ENCODE results near the gene UNC5A. TPM values are rescaled to one million over a fixed set of nuclear protein-coding genes. Genes with fewer than 3 reads are reported as not detected.

Gene UNC5A
- total RNA-seq, 4 donors from 2014 or later = 0.48 TPM; not detected in 3

- H3K4me1 ChIP-seq = no peaks in the 10 kb centered on the region
- no peaks in the 10 kb centered on the region for H3K36me3 ChIP-seq
- TF ChIP-seq CTCF (IDR thresholded peaks at IDR 0.05) (no peak), POLR2A (IDR thresholded peaks at IDR 0.05) (no peak)
- no peak overlapping the region for H3K27ac ChIP-seq
- no peak overlapping the region for H3K4me3 ChIP-seq
- peaks cover 0 to under 1% of the 10 kb centered on the region in 2 donors for H3K27me3 ChIP-seq
- intact Hi-C loops (cut with DNase I; ENCODE audit: low total_unique reads) = no loop called here
- H3K9me3 ChIP-seq = no peaks in the 10 kb centered on the region
- DNase-seq = no peak
These were observed 36.2 kb downstream of the UNC5A start for GRCh38 chr5:176846335-176847140.

GRCh38 chr5:176847148-176847547, 36.8 kb downstream of the UNC5A start:
- TF ChIP-seq POLR2A (IDR thresholded peaks at IDR 0.05) (no peak), CTCF (IDR thresholded peaks at IDR 0.05) (no peak)
- DNase-seq = no peak
- no peaks in the 10 kb centered on the region for H3K36me3 ChIP-seq
- H3K4me3 ChIP-seq = no peak overlapping the region
- H3K27ac ChIP-seq = no peak overlapping the region
- intact Hi-C loops (cut with DNase I; ENCODE audit: low total_unique reads) = no loop called here
- no peaks in the 10 kb centered on the region for H3K4me1 ChIP-seq
- peaks cover 0 to 3% of the 10 kb centered on the region in 2 donors for H3K27me3 ChIP-seq
- H3K9me3 ChIP-seq = no peaks in the 10 kb centered on the region

- no peaks in the 10 kb centered on the region for H3K9me3 ChIP-seq
- no peaks in the 10 kb centered on the region for H3K36me3 ChIP-seq
- peaks cover 0 to 3% of the 10 kb centered on the region in 2 donors for H3K27me3 ChIP-seq
- no peaks in the 10 kb centered on the region for H3K4me1 ChIP-seq
- no peak overlapping the region for H3K4me3 ChIP-seq
- H3K27ac ChIP-seq = no peak overlapping the region
- TF ChIP-seq POLR2A (IDR thresholded peaks at IDR 0.05) (no peak), CTCF (IDR thresholded peaks at IDR 0.05) (no peak)
- DNase-seq = no peak
- intact Hi-C loops (cut with DNase I; ENCODE audit: low total_unique reads) = no loop called here
These were observed 37.4 kb downstream of the UNC5A start for GRCh38 chr5:176847726-176848290.

GRCh38 chr5:176848651-176849050, 38.3 kb downstream of the UNC5A start:
- H3K9me3 ChIP-seq = no peaks in the 10 kb centered on the region
- TF ChIP-seq POLR2A (IDR thresholded peaks at IDR 0.05) = no peak
- no peak for TF ChIP-seq CTCF (IDR thresholded peaks at IDR 0.05)
- no peaks in the 10 kb centered on the region for H3K36me3 ChIP-seq
- intact Hi-C loops (cut with DNase I; ENCODE audit: low total_unique reads) = no loop called here
- H3K4me1 ChIP-seq = no peaks in the 10 kb centered on the region
- no peak overlapping the region for H3K27ac ChIP-seq
- peaks cover 0 to 3% of the 10 kb centered on the region in 2 donors for H3K27me3 ChIP-seq
- DNase-seq = no peak
- no peak overlapping the region for H3K4me3 ChIP-seq

- no peak for DNase-seq
- H3K4me3 ChIP-seq = no peak overlapping the region
- H3K9me3 ChIP-seq = no peaks in the 10 kb centered on the region
- TF ChIP-seq POLR2A (IDR thresholded peaks at IDR 0.05) (no peak), CTCF (IDR thresholded peaks at IDR 0.05) (no peak)
- H3K36me3 ChIP-seq = no peaks in the 10 kb centered on the region
- H3K27ac ChIP-seq = no peak overlapping the region
- no peaks in the 10 kb centered on the region for H3K4me1 ChIP-seq
- intact Hi-C loops (cut with DNase I; ENCODE audit: low total_unique reads) = no loop called here
- peaks cover 0 to 3% of the 10 kb centered on the region in 2 donors for H3K27me3 ChIP-seq
These were observed 39.4 kb downstream of the UNC5A start for GRCh38 chr5:176849611-176850227.

Measured in uterus (tissue), 4 donors.